ENCODE measurements around the gene EDC3.

DNA sequence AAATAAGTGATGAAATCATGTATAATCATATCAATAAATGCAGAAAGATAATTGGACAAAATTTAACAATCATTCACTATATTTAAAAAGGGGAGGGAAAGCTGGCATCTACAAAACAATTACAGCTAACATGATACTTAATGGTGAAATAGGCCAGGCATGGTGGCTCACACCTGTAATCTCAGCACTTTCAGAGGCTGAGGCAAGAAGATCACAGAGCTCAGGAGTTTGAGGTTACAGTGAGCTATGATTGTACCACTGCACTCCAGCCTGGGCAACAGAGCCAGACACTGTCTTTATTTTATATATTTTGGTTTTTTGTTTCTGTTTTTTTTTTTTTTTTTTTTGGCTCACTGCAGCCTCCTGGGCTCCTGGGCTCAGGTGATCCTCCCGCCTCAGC, 12.1 kb downstream of the EDC3 start:
- TF ChIP-seq, protein P1, sequence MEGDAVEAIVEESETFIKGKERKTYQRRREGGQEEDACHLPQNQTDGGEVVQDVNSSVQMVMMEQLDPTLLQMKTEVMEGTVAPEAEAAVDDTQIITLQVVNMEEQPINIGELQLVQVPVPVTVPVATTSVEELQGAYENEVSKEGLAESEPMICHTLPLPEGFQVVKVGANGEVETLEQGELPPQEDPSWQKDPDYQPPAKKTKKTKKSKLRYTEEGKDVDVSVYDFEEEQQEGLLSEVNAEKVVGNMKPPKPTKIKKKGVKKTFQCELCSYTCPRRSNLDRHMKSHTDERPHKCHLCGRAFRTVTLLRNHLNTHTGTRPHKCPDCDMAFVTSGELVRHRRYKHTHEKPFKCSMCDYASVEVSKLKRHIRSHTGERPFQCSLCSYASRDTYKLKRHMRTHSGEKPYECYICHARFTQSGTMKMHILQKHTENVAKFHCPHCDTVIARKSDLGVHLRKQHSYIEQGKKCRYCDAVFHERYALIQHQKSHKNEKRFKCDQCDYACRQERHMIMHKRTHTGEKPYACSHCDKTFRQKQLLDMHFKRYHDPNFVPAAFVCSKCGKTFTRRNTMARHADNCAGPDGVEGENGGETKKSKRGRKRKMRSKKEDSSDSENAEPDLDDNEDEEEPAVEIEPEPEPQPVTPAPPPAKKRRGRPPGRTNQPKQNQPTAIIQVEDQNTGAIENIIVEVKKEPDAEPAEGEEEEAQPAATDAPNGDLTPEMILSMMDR (IDR thresholded peaks at IDR 0.05; ENCODE audit: poor library complexity, severe bottlenecking) = no peak
- TF ChIP-seq RAD21 (conservative IDR thresholded peaks at IDR 0.05) = no peak
- no peak for TF ChIP-seq EZH2 (IDR thresholded peaks at IDR 0.05; ENCODE audit: borderline replicate concordance, insufficient read depth, low read length, poor library complexity, severe bottlenecking)
- no peak for TF ChIP-seq POLR2AphosphoS5 (IDR thresholded peaks at IDR 0.05)
- no peak for TF ChIP-seq TAF1 (IDR thresholded peaks at IDR 0.05; ENCODE audit: low read depth)
- no peak for TF ChIP-seq EP300 (conservative IDR thresholded peaks at IDR 0.05; ENCODE audit: poor library complexity, severe bottlenecking)
- no peak for TF ChIP-seq SMC3 (conservative IDR thresholded peaks at IDR 0.05; ENCODE audit: poor library complexity)

Data from neural cell (in vitro differentiated cells).